Stomach smooth muscle (tissue), 2 donors: ENCODE results near the gene CAMK2D.

Experiments
- H3K27ac ChIP-seq: one replicate; pipeline ENCODE4 v1.7.0; 2013; ENCODE audit warnings: mild to moderate bottlenecking, low read length, inconsistent platforms
- H3K27me3 ChIP-seq, 2 donors: one replicate each; pipeline ENCODE4 v1.7.0; 2013; ENCODE audit warnings: low read length in 2 of 2; ENCODE audit not compliant: insufficient read depth in 2 of 2, control insufficient read depth in 1 of 2
- H3K36me3 ChIP-seq, 2 donors: one replicate each; pipeline ENCODE4 v1.7.0; 2013; ENCODE audit warnings: low read length in 2 of 2; ENCODE audit not compliant: control insufficient read depth in 2 of 2, insufficient read depth in 2 of 2
- H3K4me1 ChIP-seq: one replicate; pipeline ENCODE4 v1.7.0; 2013; ENCODE audit warnings: low read length; ENCODE audit not compliant: control insufficient read depth, insufficient read depth
- H3K4me3 ChIP-seq, 2 donors: one replicate each; pipeline ENCODE4 v1.7.0; 2013; ENCODE audit warnings: low read length in 2 of 2
- H3K9ac ChIP-seq, 2 donors: one replicate each; pipeline ENCODE4 v1.7.0; 2013; ENCODE audit warnings: low read length in 2 of 2, mild to moderate bottlenecking in 1 of 2
- H3K9me3 ChIP-seq, 2 donors: one replicate each; pipeline ENCODE4 v1.7.0; 2013; ENCODE audit warnings: low read length in 2 of 2; ENCODE audit not compliant: control insufficient read depth in 2 of 2
- donor health status: healthy.
- donor health status: Pancreatic carcinoma.

The CAMK2D gene

DNA sequence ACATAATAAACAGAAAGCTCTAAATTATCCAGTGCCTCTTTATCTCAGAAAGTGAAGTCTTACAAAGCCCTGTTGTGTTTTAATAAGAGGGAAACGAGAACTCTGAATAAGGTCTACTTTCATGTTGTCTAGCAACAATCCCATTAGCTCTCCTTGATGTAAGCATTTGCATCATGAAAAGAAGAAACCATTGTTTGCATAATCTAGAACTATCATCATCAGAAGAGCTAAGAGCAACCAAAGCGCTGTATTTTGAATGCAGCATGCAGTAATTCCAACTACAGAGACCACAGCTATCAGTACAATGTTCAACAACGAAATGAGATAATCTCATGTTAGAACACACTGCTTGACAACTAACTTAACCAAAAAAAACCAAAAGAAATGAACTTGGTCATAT, 257.1 kb downstream of the CAMK2D start:
- Histone ChIP-seq H3K27ac (no peak overlapping the region), H3K9ac (no peak overlapping the region), H3K9me3 (no peaks in the 10 kb centered on the region), H3K36me3 (no peaks in the 10 kb centered on the region), H3K27me3 (no peaks in the 10 kb centered on the region), H3K4me3 (no peak overlapping the region), H3K4me1 (no peaks in the 10 kb centered on the region)

DNA sequence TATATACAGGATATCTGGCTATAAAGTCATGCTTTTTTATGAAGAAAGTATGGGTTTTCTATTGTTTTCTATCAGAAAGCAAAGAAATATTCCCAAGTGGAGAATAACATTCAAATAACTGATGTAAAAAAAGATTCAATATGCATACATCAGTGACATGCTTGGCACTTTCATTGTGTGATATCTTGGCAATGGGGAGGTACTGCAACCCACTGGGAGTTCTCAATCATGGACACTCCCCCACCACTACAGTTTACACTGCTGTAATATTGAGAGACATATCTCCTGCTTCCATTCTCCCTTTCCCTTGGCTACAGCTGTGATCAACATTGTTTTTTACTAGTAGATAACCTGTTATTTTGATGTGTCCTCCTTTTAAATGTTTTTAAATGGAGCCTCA, 257.8 kb downstream of the CAMK2D start:
- Histone ChIP-seq H3K4me1 (no peaks in the 10 kb centered on the region), H3K27me3 (no peaks in the 10 kb centered on the region), H3K4me3 (no peak overlapping the region), H3K9ac (no peak overlapping the region), H3K9me3 (no peaks in the 10 kb centered on the region), H3K36me3 (no peaks in the 10 kb centered on the region), H3K27ac (no peak overlapping the region)

DNA sequence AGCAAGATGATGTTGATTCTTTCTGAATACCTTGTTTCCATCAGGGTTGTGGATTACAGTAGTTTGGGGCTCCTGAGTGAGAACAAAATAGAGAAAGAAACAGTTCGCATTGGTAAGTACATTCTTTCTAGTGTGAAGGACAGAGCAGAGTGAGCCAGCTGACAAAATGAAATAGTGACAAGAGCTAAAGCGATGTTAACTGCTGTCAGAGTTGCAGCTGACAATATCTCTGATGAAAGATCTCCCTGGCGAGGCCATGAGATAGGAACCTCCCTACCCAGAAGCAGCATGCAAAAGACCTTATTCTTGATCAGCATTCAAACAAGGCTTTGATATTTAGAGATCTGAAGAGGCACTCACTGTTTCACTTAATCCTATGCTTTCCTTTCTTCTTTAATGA, 258.6 kb downstream of the CAMK2D start:
- no peak overlapping the region for H3K27ac ChIP-seq

DNA sequence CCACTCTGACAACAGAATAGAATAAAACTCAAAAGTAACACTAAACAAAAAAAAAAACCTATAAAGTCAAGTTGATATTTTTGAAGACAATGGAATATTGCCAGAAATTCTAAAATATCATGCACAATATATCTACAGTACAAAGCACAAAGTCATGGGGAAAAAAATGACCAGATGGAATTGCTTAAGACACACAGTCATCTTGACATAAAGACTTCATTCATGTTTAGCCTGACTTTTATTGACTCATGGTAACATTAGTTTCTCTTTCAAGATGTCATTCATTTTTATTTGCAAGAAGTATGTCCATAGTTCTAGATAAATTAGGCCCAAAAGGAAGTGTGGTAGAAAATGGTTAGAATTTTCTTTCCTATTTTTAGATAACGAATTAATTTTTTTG, 259.1 kb downstream of the CAMK2D start:
- no peak overlapping the region for H3K4me3 ChIP-seq
- H3K27me3 ChIP-seq: no peaks in the 10 kb centered on the region
- H3K4me1 ChIP-seq: peaks cover 2% of the 10 kb centered on the region
- H3K9ac ChIP-seq: no peak overlapping the region
- H3K27ac ChIP-seq: no peak overlapping the region
- H3K36me3 ChIP-seq: peaks cover 0 to 4% of the 10 kb centered on the region in 2 donors
- H3K9me3 ChIP-seq: no peaks in the 10 kb centered on the region

More for the DNA sequence above, 258.6 kb downstream of the CAMK2D start:
- Histone ChIP-seq H3K9me3 (no peaks in the 10 kb centered on the region), H3K36me3 (peaks cover 0 to under 1% of the 10 kb centered on the region in 2 donors), H3K27me3 (no peaks in the 10 kb centered on the region), H3K4me3 (no peak overlapping the region), H3K9ac (no peak overlapping the region), H3K4me1 (no peaks in the 10 kb centered on the region)

DNA sequence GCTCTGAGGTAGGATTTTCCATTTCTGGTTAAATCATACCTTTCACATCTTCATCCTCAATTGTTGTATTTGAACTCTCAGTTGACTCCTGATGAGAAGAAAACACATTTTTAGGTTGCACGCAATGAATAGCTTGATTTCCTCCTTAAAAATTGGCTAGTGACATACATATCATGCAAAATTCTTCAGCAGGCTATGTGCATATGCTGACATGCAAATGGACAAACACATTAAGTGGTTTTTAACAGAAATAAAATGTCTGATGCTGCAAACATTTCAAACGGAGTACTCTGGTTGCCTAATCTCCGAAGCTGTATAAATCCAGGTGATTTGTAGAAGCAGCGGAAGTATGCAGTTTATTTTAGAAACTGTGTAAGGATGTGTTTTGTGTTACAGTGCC, 261.1 kb downstream of the CAMK2D start:
- H3K9me3 ChIP-seq: no peaks in the 10 kb centered on the region

DNA sequence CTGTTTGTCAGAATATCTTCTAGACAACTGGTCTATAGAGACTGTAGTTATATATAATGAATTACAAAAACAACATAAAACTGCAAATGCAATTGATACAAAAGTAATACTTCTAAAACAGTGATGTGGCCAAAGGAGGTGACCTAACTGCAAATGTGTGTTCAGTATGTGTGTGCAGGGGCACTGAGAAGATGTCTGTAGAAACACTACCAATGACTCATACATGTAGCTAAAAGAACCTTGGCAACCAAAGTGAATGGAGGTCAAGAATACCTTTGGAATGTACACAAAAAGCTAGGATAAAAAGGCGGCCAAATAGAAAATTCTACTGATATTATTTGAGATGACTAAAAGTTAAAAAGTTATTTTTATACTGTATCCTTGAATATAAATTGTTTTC, 261.8 kb downstream of the CAMK2D start:
- Histone ChIP-seq H3K9me3 (no peaks in the 10 kb centered on the region), H3K4me1 (peaks cover 4% of the 10 kb centered on the region), H3K4me3 (no peak overlapping the region), H3K27ac (no peak overlapping the region), H3K27me3 (no peaks in the 10 kb centered on the region), H3K9ac (no peak overlapping the region), H3K36me3 (peaks cover 0 to 9% of the 10 kb centered on the region in 2 donors)

More for the DNA sequence above, 261.1 kb downstream of the CAMK2D start:
- H3K27me3 ChIP-seq: no peaks in the 10 kb centered on the region
- peaks cover 0 to 9% of the 10 kb centered on the region in 2 donors for H3K36me3 ChIP-seq
- H3K27ac ChIP-seq: no peak overlapping the region
- peaks cover 4% of the 10 kb centered on the region for H3K4me1 ChIP-seq
- H3K9ac ChIP-seq: no peak overlapping the region
- H3K4me3 ChIP-seq: no peak overlapping the region

DNA sequence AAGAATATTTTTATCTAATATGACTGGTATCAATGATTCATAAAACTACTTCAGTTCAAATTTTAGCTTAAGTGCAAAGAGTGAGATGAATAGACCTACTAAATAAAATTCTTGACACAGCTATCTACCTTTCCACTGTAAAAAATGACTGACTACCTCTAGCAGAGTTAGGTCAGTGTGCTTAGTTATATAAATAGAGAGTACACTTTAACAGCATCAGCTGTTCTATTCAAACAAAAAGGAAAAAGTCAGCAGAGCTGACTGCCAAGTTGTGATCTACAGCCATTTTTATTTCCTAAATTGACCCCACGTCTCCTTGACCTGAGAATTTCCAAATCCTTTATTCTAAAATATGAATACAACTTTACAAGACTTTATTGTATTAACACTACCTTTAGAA, 262.4 kb downstream of the CAMK2D start:
- no peak overlapping the region for H3K27ac ChIP-seq
- no peak overlapping the region for H3K4me3 ChIP-seq
- H3K27me3 ChIP-seq: no peaks in the 10 kb centered on the region
- no peak overlapping the region for H3K9ac ChIP-seq
- no peaks in the 10 kb centered on the region for H3K9me3 ChIP-seq
- H3K4me1 ChIP-seq: peaks cover 4% of the 10 kb centered on the region
- H3K36me3 ChIP-seq: peaks cover 0 to 9% of the 10 kb centered on the region in 2 donors

DNA sequence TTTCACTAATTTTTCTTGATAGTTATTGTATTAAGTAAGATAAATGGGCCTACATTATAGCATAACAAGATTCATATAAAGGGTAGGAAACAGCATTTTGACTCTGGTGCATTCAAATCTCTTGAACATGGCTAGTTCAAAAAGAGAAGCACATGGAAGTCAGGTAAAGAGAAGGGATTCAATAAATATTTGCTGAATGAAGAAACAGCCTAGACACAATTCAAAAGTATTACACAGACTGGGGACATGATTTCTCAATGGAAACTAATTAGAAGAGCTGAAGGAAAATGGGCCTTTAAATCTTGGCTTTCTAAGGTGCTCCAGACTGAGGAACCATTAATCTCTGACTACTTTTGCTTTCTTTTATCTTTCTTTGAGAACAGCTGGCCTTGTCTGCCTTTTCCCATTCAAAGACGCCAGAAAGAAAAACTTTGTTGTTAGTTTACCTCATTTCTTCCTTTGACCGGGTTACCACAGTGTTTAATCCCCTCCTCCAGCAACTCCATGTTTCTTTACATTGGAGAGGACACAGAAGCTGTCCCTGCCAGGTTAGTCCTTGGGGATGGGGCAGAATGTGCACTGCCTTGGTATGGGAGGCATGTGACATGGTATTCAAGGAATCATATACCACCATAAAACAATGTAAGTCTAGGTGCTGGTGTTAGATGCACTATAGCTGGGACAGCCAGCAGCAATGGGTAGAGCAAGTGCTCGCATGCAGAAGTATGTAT, 264.2 kb downstream of the CAMK2D start:
- no peak overlapping the region for H3K9ac ChIP-seq
- no peaks in the 10 kb centered on the region for H3K9me3 ChIP-seq
- peaks cover 4% of the 10 kb centered on the region for H3K4me1 ChIP-seq
- peaks cover 0 to 9% of the 10 kb centered on the region in 2 donors for H3K36me3 ChIP-seq
- no peak overlapping the region for H3K4me3 ChIP-seq
- no peaks in the 10 kb centered on the region for H3K27me3 ChIP-seq
- no peak overlapping the region for H3K27ac ChIP-seq

DNA sequence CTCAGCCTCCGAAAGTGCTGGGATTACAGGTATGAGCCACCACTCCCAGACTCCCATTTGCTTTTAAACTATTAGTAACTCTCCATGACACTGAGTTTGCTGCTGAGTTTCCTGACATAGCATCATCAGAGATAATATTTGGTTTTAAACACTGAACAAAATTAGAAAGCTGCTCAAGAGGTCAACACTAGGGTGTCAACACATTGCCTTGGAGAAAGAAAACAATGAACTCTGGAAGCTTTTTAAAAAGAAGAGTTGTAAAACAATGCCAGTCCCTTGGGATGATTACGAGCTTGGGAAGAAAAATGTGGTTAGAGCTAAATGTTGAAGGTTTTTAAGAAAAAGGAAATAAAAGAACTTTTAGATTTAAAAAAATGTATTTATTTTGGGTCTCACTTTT, 264.8 kb downstream of the CAMK2D start:
- Histone ChIP-seq H3K9me3 (no peaks in the 10 kb centered on the region), H3K27me3 (no peaks in the 10 kb centered on the region), H3K4me3 (no peak overlapping the region), H3K4me1 (peaks cover 4% of the 10 kb centered on the region), H3K36me3 (peaks cover 0 to 9% of the 10 kb centered on the region in 2 donors), H3K9ac (no peak overlapping the region), H3K27ac (no peak overlapping the region)

DNA sequence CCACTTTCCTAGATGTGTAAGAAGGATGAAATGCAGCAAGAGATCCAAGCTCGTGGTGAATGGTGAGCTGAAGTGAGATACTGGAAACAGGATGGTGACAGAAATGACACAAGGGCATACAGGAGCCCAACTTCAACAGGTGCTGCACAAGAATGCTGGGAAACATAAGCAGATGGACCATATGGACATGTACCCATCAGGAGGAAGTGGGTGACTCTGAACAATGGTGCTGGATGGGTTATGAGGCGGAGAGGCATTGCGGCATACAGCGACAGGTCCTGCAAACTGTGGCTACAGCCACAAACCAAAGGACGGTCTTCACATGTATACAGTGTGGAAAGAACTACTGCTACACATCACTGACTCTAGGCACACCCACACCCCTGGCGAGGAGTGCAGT, 265.7 kb downstream of the CAMK2D start:
- no peak overlapping the region for H3K4me3 ChIP-seq
- peaks cover 0 to 9% of the 10 kb centered on the region in 2 donors for H3K36me3 ChIP-seq
- no peak overlapping the region for H3K27ac ChIP-seq
- no peaks in the 10 kb centered on the region for H3K9me3 ChIP-seq
- H3K9ac ChIP-seq: no peak overlapping the region
- H3K4me1 ChIP-seq: peaks cover 4% of the 10 kb centered on the region
- no peaks in the 10 kb centered on the region for H3K27me3 ChIP-seq

DNA sequence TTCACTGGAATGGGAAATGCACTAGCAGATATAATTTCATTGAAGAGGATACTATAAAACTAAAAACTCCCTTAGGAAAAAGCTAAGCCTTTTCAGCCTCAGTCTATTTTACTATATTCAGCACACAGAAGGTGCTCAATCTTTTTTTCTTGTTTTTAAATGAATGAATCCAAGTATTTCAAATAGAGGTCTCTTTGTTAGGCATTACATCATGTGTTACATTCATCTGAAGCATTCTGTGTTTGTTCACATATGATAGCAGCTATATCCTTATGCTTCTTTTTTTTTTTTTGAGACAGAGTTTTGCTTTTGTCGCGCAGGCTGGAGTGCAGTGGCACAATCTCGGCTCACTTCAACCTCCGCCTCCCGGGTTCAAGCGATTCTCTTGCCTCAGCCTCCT, 278.4 kb downstream of the CAMK2D start:
- Histone ChIP-seq H3K4me3 (no peak overlapping the region), H3K27me3 (no peaks in the 10 kb centered on the region), H3K9me3 (no peaks in the 10 kb centered on the region), H3K36me3 (no peaks in the 10 kb centered on the region), H3K4me1 (no peaks in the 10 kb centered on the region), H3K27ac (no peak overlapping the region), H3K9ac (no peak overlapping the region)
